ENCODE results near the gene GIMAP6. TPM values are rescaled to one million over a fixed set of nuclear protein-coding genes. Genes with fewer than 3 reads are reported as not detected.
"Not testable (repeated sequence)": the region's sequence is repeated elsewhere in the genome, so short reads cannot be mapped to it uniquely, and the experiment has no call there.

Gene GIMAP6
- total RNA-seq, 3 donors from 2014 or later = 7.5 to 14.9 (median 13.2) TPM

GRCh38 chr7:150663802-150664494 is 31.8 kb upstream of the GIMAP6 start:
- DNase-seq = no peak
- intact Hi-C loops (cut with DNase I, micrococcal nuclease) = no loop called here
- Histone ChIP-seq H3K9me3 (no peaks in the 10 kb centered on the region), H3K4me3 (no peak overlapping the region), H3K4me1 (ENCODE audit: low read depth) (no peaks in the 10 kb centered on the region), H3K36me3 (ENCODE audit: low read depth) (no peaks in the 10 kb centered on the region)
- peak; percentile 72 for ATAC-seq
- TF ChIP-seq, protein P1, sequence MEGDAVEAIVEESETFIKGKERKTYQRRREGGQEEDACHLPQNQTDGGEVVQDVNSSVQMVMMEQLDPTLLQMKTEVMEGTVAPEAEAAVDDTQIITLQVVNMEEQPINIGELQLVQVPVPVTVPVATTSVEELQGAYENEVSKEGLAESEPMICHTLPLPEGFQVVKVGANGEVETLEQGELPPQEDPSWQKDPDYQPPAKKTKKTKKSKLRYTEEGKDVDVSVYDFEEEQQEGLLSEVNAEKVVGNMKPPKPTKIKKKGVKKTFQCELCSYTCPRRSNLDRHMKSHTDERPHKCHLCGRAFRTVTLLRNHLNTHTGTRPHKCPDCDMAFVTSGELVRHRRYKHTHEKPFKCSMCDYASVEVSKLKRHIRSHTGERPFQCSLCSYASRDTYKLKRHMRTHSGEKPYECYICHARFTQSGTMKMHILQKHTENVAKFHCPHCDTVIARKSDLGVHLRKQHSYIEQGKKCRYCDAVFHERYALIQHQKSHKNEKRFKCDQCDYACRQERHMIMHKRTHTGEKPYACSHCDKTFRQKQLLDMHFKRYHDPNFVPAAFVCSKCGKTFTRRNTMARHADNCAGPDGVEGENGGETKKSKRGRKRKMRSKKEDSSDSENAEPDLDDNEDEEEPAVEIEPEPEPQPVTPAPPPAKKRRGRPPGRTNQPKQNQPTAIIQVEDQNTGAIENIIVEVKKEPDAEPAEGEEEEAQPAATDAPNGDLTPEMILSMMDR (IDR thresholded peaks at IDR 0.05) = no peak

GRCh38 chr7:150662821-150663220 is 30.6 kb upstream of the GIMAP6 start:
- DNase-seq; H3K36me3 ChIP-seq (ENCODE audit: low read depth); intact Hi-C loops (cut with DNase I, micrococcal nuclease); H3K4me1 ChIP-seq (ENCODE audit: low read depth); H3K9me3 ChIP-seq; ATAC-seq; H3K4me3 ChIP-seq: not testable (repeated sequence)

GRCh38 chr7:150660939-150661613 is 28.9 kb upstream of the GIMAP6 start:
- Histone ChIP-seq H3K36me3 (ENCODE audit: low read depth) (no peaks in the 10 kb centered on the region), H3K4me1 (ENCODE audit: low read depth) (no peaks in the 10 kb centered on the region), H3K9me3 (no peaks in the 10 kb centered on the region), H3K4me3 (no peak overlapping the region)
- DNase-seq (no peak), ATAC-seq (no peak)
- intact Hi-C loops (cut with DNase I, micrococcal nuclease) = no loop called here
- TF ChIP-seq, protein P1 (IDR thresholded peaks at IDR 0.05) = no peak

GRCh38 chr7:150657526-150657925 is 25.3 kb upstream of the GIMAP6 start:
- Histone ChIP-seq H3K4me1 (ENCODE audit: low read depth) (no peaks in the 10 kb centered on the region), H3K4me3 (no peak overlapping the region), H3K36me3 (ENCODE audit: low read depth) (no peaks in the 10 kb centered on the region), H3K9me3 (no peaks in the 10 kb centered on the region)
- ATAC-seq = no peak
- intact Hi-C loops (cut with DNase I, micrococcal nuclease) = no loop called here
- TF ChIP-seq, protein P1 (IDR thresholded peaks at IDR 0.05) = no peak
- no peak for DNase-seq

- no peaks in the 10 kb centered on the region for H3K4me1 ChIP-seq (ENCODE audit: low read depth)
- no peaks in the 10 kb centered on the region for H3K9me3 ChIP-seq
- TF ChIP-seq, protein P1 (IDR thresholded peaks at IDR 0.05) = no peak
- no peak overlapping the region for H3K4me3 ChIP-seq
- intact Hi-C loops (cut with DNase I, micrococcal nuclease) = no loop called here
- no peaks in the 10 kb centered on the region for H3K36me3 ChIP-seq (ENCODE audit: low read depth)
- ATAC-seq (no peak), DNase-seq (no peak)
Observed at GRCh38 chr7:150656047-150656446, 23.9 kb upstream of the GIMAP6 start.

DNA sequence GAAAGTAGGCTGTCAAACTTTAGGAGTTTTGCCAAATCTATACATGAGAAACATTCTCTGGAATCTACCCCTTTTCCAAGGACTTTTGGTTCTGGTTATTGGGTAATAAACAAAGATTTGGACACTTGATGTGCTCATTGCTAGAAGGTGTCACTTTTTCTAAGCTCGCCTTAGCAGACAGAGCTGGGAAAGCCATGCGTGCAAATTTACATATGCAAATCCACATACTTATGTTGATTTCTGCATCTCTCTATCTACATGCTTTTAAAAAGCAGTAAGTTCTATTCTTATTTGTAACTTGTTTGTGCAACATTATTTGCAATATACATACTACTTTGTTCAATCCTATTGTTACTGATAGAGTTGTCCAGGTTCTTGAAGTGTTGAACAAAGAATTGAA is 22.5 kb upstream of the GIMAP6 start:
- DNase-seq = no peak
- no peak for ATAC-seq
- Histone ChIP-seq H3K4me1 (ENCODE audit: low read depth) (no peaks in the 10 kb centered on the region), H3K9me3 (no peaks in the 10 kb centered on the region), H3K36me3 (ENCODE audit: low read depth) (no peaks in the 10 kb centered on the region), H3K4me3 (no peak overlapping the region)
- intact Hi-C loops (cut with DNase I, micrococcal nuclease) = no loop called here
- TF ChIP-seq, protein P1 (IDR thresholded peaks at IDR 0.05) = no peak

All from mucosa of descending colon (tissue), 3 donors.